OCI-LY7 (cell line): ENCODE results near the gene ELL2. TPM values are rescaled to one million over a fixed set of nuclear protein-coding genes. Genes with fewer than 3 reads are reported as not detected.

Source experiments
- BruUV-seq: library from RNA; stranded (reverse); fragments of 400-500 nt; replicated peaks from 2 replicates; lab custom pipeline; 2021; lab: Mats Ljungman, UMichigan
- CTCF ChIA-PET: fragments of 300-600 bp; sonication (Branson Sonifier 250); formaldehyde crosslinking; loops from one replicate; lab custom pipeline; 2022; ENCODE audit warnings: antibody characterized with exemption; ENCODE audit not compliant: unreplicated experiment; lab: Charles Lee
- POLR2A ChIA-PET: fragments of 300-600 bp; sonication (Branson Sonifier 250); formaldehyde crosslinking; loops from one replicate; lab custom pipeline; 2022; ENCODE audit warnings: antibody characterized with exemption; lab: Charles Lee
- DNase-seq: peaks from one replicate; pipeline ENCODE4 v3.0.0-alpha.2; 2015; ENCODE audit warnings: low spot score
- H2AFZ ChIP-seq: fragments of 200-600 bp; sonication (generic), shearing (Covaris generic); 2 replicates; pipeline ENCODE4 v1.6.1; 2014; ENCODE audit warnings: mild to moderate bottlenecking, antibody characterized with exemption, low read length, moderate library complexity
- H3K27ac ChIP-seq: fragments of 200-600 bp; sonication (generic); 2 replicates; pipeline ENCODE4 v1.5.1; 2014; ENCODE audit warnings: mixed run types, low read depth, mild to moderate bottlenecking, moderate library complexity, low read length, inconsistent platforms; ENCODE audit not compliant: poor library complexity, severe bottlenecking
- H3K36me3 ChIP-seq: fragments of 200-600 bp; sonication (generic); 2 replicates; pipeline ENCODE4 v1.6.1; 2014; ENCODE audit warnings: mild to moderate bottlenecking, antibody characterized with exemption, low read length, moderate library complexity, mixed read lengths; ENCODE audit not compliant: insufficient read depth
- H3K4me1 ChIP-seq: fragments of 200-600 bp; sonication (generic); 2 replicates; pipeline ENCODE4 v1.5.1; 2014; ENCODE audit warnings: mild to moderate bottlenecking, low read length; ENCODE audit not compliant: insufficient read depth, poor library complexity, severe bottlenecking
- H3K4me2 ChIP-seq: fragments of 200-600 bp; sonication (generic); 2 replicates; pipeline ENCODE4 v1.6.1; 2014; ENCODE audit warnings: mild to moderate bottlenecking, low read length
- H3K4me3 ChIP-seq: fragments of 200-600 bp; sonication (generic); 2 replicates; pipeline ENCODE4 v1.5.1; 2014; ENCODE audit warnings: mild to moderate bottlenecking, low read depth, low read length; ENCODE audit not compliant: poor library complexity, severe bottlenecking
- H3K79me2 ChIP-seq: fragments of 200-600 bp; sonication (generic); 2 replicates; pipeline ENCODE4 v1.6.1; 2016; ENCODE audit warnings: low read depth, mild to moderate bottlenecking, low read length, moderate library complexity, mixed read lengths; ENCODE audit not compliant: insufficient read depth
- H3K9me2 ChIP-seq: fragments of 200-600 bp; sonication (generic); 2 replicates; pipeline ENCODE4 v1.6.1; 2016; ENCODE audit warnings: mild to moderate bottlenecking, low read length, mixed read lengths; ENCODE audit not compliant: insufficient read depth
- H3K9me3 ChIP-seq: fragments of 200-600 bp; sonication (generic); 2 replicates; pipeline ENCODE4 v1.6.1; 2014; ENCODE audit warnings: mild to moderate bottlenecking, mixed run types, low read length, mixed read lengths
- H4K20me1 ChIP-seq: fragments of 200-600 bp; sonication (generic); 2 replicates; pipeline ENCODE4 v1.6.1; 2014; ENCODE audit warnings: mild to moderate bottlenecking, antibody characterized with exemption, low read length, moderate library complexity, mixed read lengths; ENCODE audit not compliant: insufficient read depth
- CTCF ChIP-seq: fragments of 200-600 bp; sonication (generic); conservative IDR thresholded peaks from 2 replicates; pipeline ENCODE4 v1.5.1; 2014; ENCODE audit warnings: mild to moderate bottlenecking, antibody characterized with exemption, low read length, moderate library complexity, mixed read lengths
- EZH2phosphoT487 ChIP-seq: fragments of 200-600 bp; sonication (generic); IDR thresholded peaks from 2 replicates; pipeline ENCODE4 v1.6.1; 2018; ENCODE audit warnings: low read depth, borderline replicate concordance, mild to moderate bottlenecking, mixed run types, antibody characterized with exemption, low read length, moderate library complexity, mixed read lengths
- intact Hi-C: fragments of 100-400 bp; cut with micrococcal nuclease; formaldehyde crosslinking; loops from one replicate; pipeline ENCODE4 v1.10.0; 2022; ENCODE audit not compliant: unreplicated experiment
- total RNA-seq, 2 experiments: library from RNA; depleted of rRNA in 1 of 2; stranded (reverse); fragments of >200 nt in 1 of 2; shearing (Covaris generic) in 1 of 2; gene quantifications; 2 replicates each; pipeline ENCODE4 v1.2.3, GENCODE V29; 2014 to 2022

ELL2 gene
- total RNA-seq, 2 experiments from 2014 or later: 0.98 to 4.7 TPM

- ChIA-PET CTCF (no interaction called here), POLR2A (interaction anchor here (0.6 to 1.3 kb wide), 2 partner anchors 11 to 30 kb away, joined by 3 to 5 read pairs; no protein-coding TSS in a partner anchor)
- no peak overlapping the region for H2AFZ ChIP-seq
- no TSS peak for BruUV-seq
- no peak overlapping the region for H3K4me3 ChIP-seq
- H3K36me3 ChIP-seq: no peaks in the 10 kb centered on the region
- intact Hi-C loops: no loop called here
- H3K9me2 ChIP-seq: no peaks in the 10 kb centered on the region
- no peak overlapping the region for H3K27ac ChIP-seq
- H3K9me3 ChIP-seq: no peaks in the 10 kb centered on the region
- H3K79me2 ChIP-seq: no peaks in the 10 kb centered on the region
- TF ChIP-seq CTCF (no peak), EZH2phosphoT487 (no peak)
- DNase-seq: no peak
- H4K20me1 ChIP-seq: no peaks in the 10 kb centered on the region
- no peaks in the 10 kb centered on the region for H3K4me1 ChIP-seq
- no peak overlapping the region for H3K4me2 ChIP-seq
These were observed 78.2 kb downstream of the ELL2 start for GRCh38 chr5:95883185-95884016.

GRCh38 chr5:95881833-95882232 lies 79.8 kb downstream of the ELL2 start:
- no peak for DNase-seq
- BruUV-seq: no TSS peak
- H2AFZ ChIP-seq: no peak overlapping the region
- no peaks in the 10 kb centered on the region for H3K9me3 ChIP-seq
- intact Hi-C loops: no loop called here
- H4K20me1 ChIP-seq: no peaks in the 10 kb centered on the region
- ChIA-PET CTCF (no interaction called here), POLR2A (interaction anchor here (0.7 to 1.3 kb wide), 2 partner anchors 9 kb away, joined by 3 read pairs; no protein-coding TSS in a partner anchor)
- H3K4me1 ChIP-seq: no peaks in the 10 kb centered on the region
- H3K36me3 ChIP-seq: no peaks in the 10 kb centered on the region
- TF ChIP-seq EZH2phosphoT487 (no peak), CTCF (no peak)
- no peak overlapping the region for H3K27ac ChIP-seq
- H3K9me2 ChIP-seq: no peaks in the 10 kb centered on the region
- no peaks in the 10 kb centered on the region for H3K79me2 ChIP-seq
- no peak overlapping the region for H3K4me3 ChIP-seq
- no peak overlapping the region for H3K4me2 ChIP-seq
